Spleen (tissue), 11 donors: ENCODE measurements around the gene UCHL5. TPM values are rescaled to one million over a fixed set of nuclear protein-coding genes. Genes with fewer than 3 reads are reported as not detected.

Experiments
- DNase-seq: peaks from one replicate; pipeline ENCODE4 v3.0.0-alpha.2; 2020
- H3K27ac ChIP-seq, 8 donors: fragments of 200-600 bp; sonication (generic) in 7 of 8; 1 replicate in 4 of 8; 2 replicates in 4 of 8; pipeline versions ENCODE4 v1.5.0 to v1.8.0; 2016 to 2021; ENCODE audit warnings: inconsistent platforms in 4 of 8, mild to moderate bottlenecking in 4 of 8, moderate library complexity in 1 of 8
- H3K27me3 ChIP-seq, 7 donors: fragments of 200-600 bp; sonication (generic) in 6 of 7; replicated peaks in 1 of 7; 1 replicate in 4 of 7; 2 replicates in 3 of 7; pipeline versions ENCODE4 v1.5.0 to v1.8.0; 2016 to 2021; ENCODE audit warnings: inconsistent platforms in 3 of 7, mild to moderate bottlenecking in 1 of 7
- H3K36me3 ChIP-seq, 6 donors: fragments of 200-600 bp; sonication (generic) in 5 of 6; 1 replicate in 4 of 6; 2 replicates in 2 of 6; pipeline versions ENCODE4 v1.5.0 to v1.8.0; 2016 to 2021; ENCODE audit warnings: inconsistent platforms in 2 of 6
- H3K4me1 ChIP-seq, 6 donors: fragments of 200-600 bp; sonication (generic) in 5 of 6; 1 replicate in 3 of 6; 2 replicates in 3 of 6; pipeline versions ENCODE4 v1.5.0 to v1.8.0; 2016 to 2021; ENCODE audit warnings: inconsistent platforms in 3 of 6
- H3K4me3 ChIP-seq, 8 donors: fragments of 200-600 bp; sonication (generic) in 7 of 8; 1 replicate in 4 of 8; 2 replicates in 4 of 8; pipeline versions ENCODE4 v1.5.0 to v1.8.0; 2016 to 2021; ENCODE audit warnings: inconsistent platforms in 4 of 8, mild to moderate bottlenecking in 4 of 8, moderate library complexity in 2 of 8
- H3K9me3 ChIP-seq, 8 donors: fragments of 200-600 bp; sonication (generic) in 7 of 8; 1 replicate in 4 of 8; 2 replicates in 4 of 8; pipeline versions ENCODE4 v1.5.0 to v1.8.0; 2016 to 2021; ENCODE audit warnings: inconsistent platforms in 4 of 8
- POLR2A ChIP-seq, 3 donors: fragments of 450-650 bp; IDR thresholded peaks; one replicate each; pipeline ENCODE4 v1.5.1; 2017; ENCODE audit warnings: antibody characterized with exemption in 3 of 3, mild to moderate bottlenecking in 1 of 3
- POLR2AphosphoS5 ChIP-seq, 3 donors: sonication (generic); formaldehyde crosslinking; IDR thresholded peaks; one replicate each; pipeline ENCODE4 v1.5.1; 2017; ENCODE audit warnings: antibody characterized with exemption in 3 of 3
- WGBS, 5 donors: extraction: QIAGEN DNeasy Blood & Tissue Kit in 3 of 5; methylation state at CpG; one replicate each; pipeline versions ENCODE4 v1.1.5 to v1.1.7; 2013 to 2018; 5-methylcytosine and 5-hydroxymethylcytosine counted together
- intact Hi-C: fragments of 100-400 bp; cut with DNase I; formaldehyde crosslinking; loops from one replicate; pipeline ENCODE4 v1.15.0; 2023; ENCODE audit warnings: low total_unique reads
- polyA plus RNA-seq, 3 donors: library from polyadenylated mRNA; stranded (reverse); fragments of 200-250 nt; gene quantifications; one replicate each; pipeline ENCODE4 v1.2.1, GENCODE V29; 2013
- total RNA-seq, 7 donors: library from RNA; depleted of rRNA in 3 of 7; stranded (reverse); fragments of >200 nt in 3 of 7; fragmentation: NEBNext Ultra II Directional in 4 of 7; extraction: Animal tissue kit (Norgen Biotek cat#: 25700) in 4 of 7; gene quantifications; one replicate each; pipeline versions ENCODE4 v1.1.0 to v1.2.1, GENCODE V29; 2016 to 2021
- TF ChIP-seq, protein P1 (sequence below), 11 experiments: fragments of 200-600 bp in 7 of 11; fragments of 450-650 bp in 4 of 11; sonication (generic) in 4 of 11; IDR thresholded peaks in 8 of 11; conservative IDR thresholded peaks in 3 of 11; 1 replicate in 7 of 11; 2 replicates in 4 of 11; pipeline versions ENCODE4 v1.4.0 to v1.8.0; 2016 to 2021; ENCODE audit warnings: antibody characterized with exemption in 11 of 11, inconsistent platforms in 4 of 11, mild to moderate bottlenecking in 1 of 11
- donor health status: healthy with polysubstance abuse.
- donor health status: DM: no; HTN: no; CAD: no; lungs with moderate emphysema.
- donor health status: DM: no; HTN: no; CAD: no.
- donor health status: Bipolar disorder and iron deficiency.
- donor health status: healthy.
- donor health status: DM: no; HTN: no; CAD: no.
- donor health status: DM: yes; HTN: yes; CAD: no.

UCHL5 gene
- total and polyA plus RNA-seq, 10 donors = 9.9 to 41.7 (median 32.8) TPM

- H3K36me3 ChIP-seq = no peaks in the 10 kb centered on the region
- intact Hi-C loops = no loop called here
- no peaks in the 10 kb centered on the region for H3K9me3 ChIP-seq
- no peak overlapping the region for H3K27ac ChIP-seq
- TF ChIP-seq, protein P1, sequence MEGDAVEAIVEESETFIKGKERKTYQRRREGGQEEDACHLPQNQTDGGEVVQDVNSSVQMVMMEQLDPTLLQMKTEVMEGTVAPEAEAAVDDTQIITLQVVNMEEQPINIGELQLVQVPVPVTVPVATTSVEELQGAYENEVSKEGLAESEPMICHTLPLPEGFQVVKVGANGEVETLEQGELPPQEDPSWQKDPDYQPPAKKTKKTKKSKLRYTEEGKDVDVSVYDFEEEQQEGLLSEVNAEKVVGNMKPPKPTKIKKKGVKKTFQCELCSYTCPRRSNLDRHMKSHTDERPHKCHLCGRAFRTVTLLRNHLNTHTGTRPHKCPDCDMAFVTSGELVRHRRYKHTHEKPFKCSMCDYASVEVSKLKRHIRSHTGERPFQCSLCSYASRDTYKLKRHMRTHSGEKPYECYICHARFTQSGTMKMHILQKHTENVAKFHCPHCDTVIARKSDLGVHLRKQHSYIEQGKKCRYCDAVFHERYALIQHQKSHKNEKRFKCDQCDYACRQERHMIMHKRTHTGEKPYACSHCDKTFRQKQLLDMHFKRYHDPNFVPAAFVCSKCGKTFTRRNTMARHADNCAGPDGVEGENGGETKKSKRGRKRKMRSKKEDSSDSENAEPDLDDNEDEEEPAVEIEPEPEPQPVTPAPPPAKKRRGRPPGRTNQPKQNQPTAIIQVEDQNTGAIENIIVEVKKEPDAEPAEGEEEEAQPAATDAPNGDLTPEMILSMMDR (IDR thresholded peaks at IDR 0.05 in 8 of 11, conservative IDR thresholded peaks at IDR 0.05 in 3 of 11) = no peak
- no peak for TF ChIP-seq POLR2AphosphoS5 (IDR thresholded peaks at IDR 0.05)
- TF ChIP-seq POLR2A (IDR thresholded peaks at IDR 0.05) = no peak
- no peaks in the 10 kb centered on the region for H3K27me3 ChIP-seq
- H3K4me3 ChIP-seq = no peak overlapping the region
- no peak for DNase-seq
- H3K4me1 ChIP-seq = no peaks in the 10 kb centered on the region
- WGBS, 5 donors = 80 to 95% (median 91%) methylated on average over 8 of the region's 8 CpGs
These were observed 80.9 kb downstream of the UCHL5 start for GRCh38 chr1:192978195-192978710.

DNA sequence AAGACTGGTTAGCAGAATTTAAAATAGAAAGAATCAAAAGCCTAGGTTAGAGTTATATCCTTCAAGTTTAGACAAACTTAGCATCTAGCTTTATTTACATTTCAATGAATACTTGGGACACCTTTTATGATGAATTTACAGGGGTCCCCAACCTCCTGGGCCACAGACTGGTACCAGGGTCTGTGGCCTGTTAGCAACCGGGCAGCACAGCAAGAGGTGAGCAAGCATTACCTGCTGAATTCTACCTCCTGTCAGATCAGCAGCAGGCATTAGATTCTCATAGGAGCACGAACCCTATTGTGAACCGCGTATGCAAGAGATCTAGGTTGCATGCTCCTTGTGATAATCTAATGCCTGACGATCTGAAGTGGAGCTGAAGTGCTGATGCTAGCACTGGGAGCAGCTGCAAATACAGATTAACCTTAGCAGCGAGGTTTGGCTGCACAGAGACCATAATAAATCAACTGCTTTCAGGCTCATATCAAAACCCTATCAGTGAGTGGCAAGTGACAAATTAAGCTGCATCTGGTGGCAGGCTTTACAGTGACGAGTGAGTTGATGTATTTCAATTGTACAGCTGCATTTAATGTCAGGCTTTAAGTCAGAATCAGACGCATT lies 82.0 kb downstream of the UCHL5 start:
- 77 to 88% (median 79%) methylated on average over 8 of the region's 8 CpGs for WGBS, 5 donors
- intact Hi-C loops = no loop called here
- H3K27me3 ChIP-seq = no peaks in the 10 kb centered on the region
- H3K4me1 ChIP-seq = no peaks in the 10 kb centered on the region
- H3K36me3 ChIP-seq = no peaks in the 10 kb centered on the region
- TF ChIP-seq, protein P1 (IDR thresholded peaks at IDR 0.05 in 8 of 11, conservative IDR thresholded peaks at IDR 0.05 in 3 of 11) = no peak
- TF ChIP-seq POLR2A (IDR thresholded peaks at IDR 0.05) = no peak
- TF ChIP-seq POLR2AphosphoS5 (IDR thresholded peaks at IDR 0.05) = no peak
- no peaks in the 10 kb centered on the region for H3K9me3 ChIP-seq
- no peak for DNase-seq
- no peak overlapping the region for H3K4me3 ChIP-seq
- no peak overlapping the region for H3K27ac ChIP-seq

- no peak overlapping the region for H3K4me3 ChIP-seq
- no peak for DNase-seq
- no peaks in the 10 kb centered on the region for H3K9me3 ChIP-seq
- no peaks in the 10 kb centered on the region for H3K4me1 ChIP-seq
- no peak overlapping the region for H3K27ac ChIP-seq
- intact Hi-C loops = no loop called here
- H3K36me3 ChIP-seq = no peaks in the 10 kb centered on the region
- no peaks in the 10 kb centered on the region for H3K27me3 ChIP-seq
- 47 to 73% (median 68%) methylated on average over 2 of the region's 2 CpGs for WGBS, 5 donors
- no peak for TF ChIP-seq POLR2A (IDR thresholded peaks at IDR 0.05)
- no peak for TF ChIP-seq POLR2AphosphoS5 (IDR thresholded peaks at IDR 0.05)
- TF ChIP-seq, protein P1 (IDR thresholded peaks at IDR 0.05 in 8 of 11, conservative IDR thresholded peaks at IDR 0.05 in 3 of 11) = no peak
These were observed 82.6 kb downstream of the UCHL5 start for GRCh38 chr1:192976576-192976975.

DNA sequence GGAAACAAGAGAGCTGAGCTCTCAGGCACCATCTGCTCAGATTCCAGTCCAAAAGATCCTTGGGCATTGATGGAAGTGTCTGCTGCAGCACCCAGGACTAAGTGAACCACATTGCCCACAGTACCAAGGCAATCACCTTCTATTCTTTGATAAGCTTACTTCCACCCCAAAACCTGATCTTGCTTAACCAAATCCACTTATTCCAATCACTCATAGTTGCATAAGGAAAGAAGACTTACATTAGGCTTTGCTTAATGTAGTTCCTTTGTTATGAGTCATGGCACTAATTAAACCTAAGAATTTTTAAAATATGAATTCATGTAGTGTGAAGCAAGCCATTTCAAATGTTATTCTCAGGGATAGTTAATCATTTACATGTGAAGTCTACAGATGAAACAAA lies 84.5 kb downstream of the UCHL5 start:
- Histone ChIP-seq H3K9me3 (no peaks in the 10 kb centered on the region), H3K27ac (no peak overlapping the region), H3K4me1 (no peaks in the 10 kb centered on the region), H3K36me3 (no peaks in the 10 kb centered on the region), H3K4me3 (no peak overlapping the region), H3K27me3 (no peaks in the 10 kb centered on the region)
- no peak for TF ChIP-seq POLR2AphosphoS5 (IDR thresholded peaks at IDR 0.05)
- TF ChIP-seq, protein P1 (IDR thresholded peaks at IDR 0.05 in 8 of 11, conservative IDR thresholded peaks at IDR 0.05 in 3 of 11) = no peak
- TF ChIP-seq POLR2A (IDR thresholded peaks at IDR 0.05) = no peak
- intact Hi-C loops = no loop called here
- no peak for DNase-seq
